ENCODE results near the gene ESPN.

Gene ESPN

DNA sequence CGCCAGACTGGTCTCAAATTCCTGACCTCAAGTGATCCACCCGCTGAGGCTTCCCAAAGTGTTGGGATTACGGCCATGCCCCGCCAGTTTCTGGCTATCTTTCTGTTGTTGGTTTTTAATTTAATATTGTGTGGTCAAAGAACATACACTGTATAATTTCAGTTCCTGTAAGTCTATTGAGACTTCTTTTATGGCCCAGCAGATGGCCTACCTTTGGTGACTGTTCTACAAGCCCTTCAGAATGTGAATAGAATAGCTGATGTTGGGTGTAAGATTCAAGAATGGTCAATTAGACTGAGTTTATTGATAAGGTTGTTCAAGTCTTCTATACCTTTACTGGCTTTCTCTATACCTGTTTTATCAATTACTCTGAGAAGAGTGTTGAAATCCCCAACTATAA is 15.5 kb upstream of the ESPN start:
- Histone ChIP-seq H3K79me2 (no peaks in the 10 kb centered on the region), H3K9me3 (ENCODE audit: control insufficient read depth, low read length) (no peaks in the 10 kb centered on the region), H3K9ac (no peak overlapping the region), H3K27ac (no peak overlapping the region), H3K4me3 (ENCODE audit: low read depth, low read length) (no peak overlapping the region), H3K4me2 (ENCODE audit: low read length) (no peak overlapping the region), H3K4me1 (no peaks in the 10 kb centered on the region), H3K36me3 (ENCODE audit: control insufficient read depth, insufficient read depth, low read length) (no peaks in the 10 kb centered on the region), H2AFZ (no peak overlapping the region), H3K27me3 (ENCODE audit: control insufficient read depth, insufficient read depth, low read length) (no peaks in the 10 kb centered on the region)
- TF ChIP-seq CTCF (IDR thresholded peaks at IDR 0.05) = no peak

GRCh38 chr1:6409733-6410132 is 14.8 kb upstream of the ESPN start:
- no peaks in the 10 kb centered on the region for H3K79me2 ChIP-seq
- H3K4me1 ChIP-seq = no peaks in the 10 kb centered on the region
- H3K27me3 ChIP-seq (ENCODE audit: control insufficient read depth, insufficient read depth, low read length) = no peaks in the 10 kb centered on the region
- no peak overlapping the region for H3K9ac ChIP-seq
- no peaks in the 10 kb centered on the region for H3K9me3 ChIP-seq (ENCODE audit: control insufficient read depth, low read length)
- no peak overlapping the region for H2AFZ ChIP-seq
- no peaks in the 10 kb centered on the region for H3K36me3 ChIP-seq (ENCODE audit: control insufficient read depth, insufficient read depth, low read length)
- H3K4me3 ChIP-seq (ENCODE audit: low read depth, low read length) = no peak overlapping the region
- no peak overlapping the region for H3K4me2 ChIP-seq (ENCODE audit: low read length)
- H3K27ac ChIP-seq = no peak overlapping the region
- TF ChIP-seq CTCF (IDR thresholded peaks at IDR 0.05) = no peak

DNA sequence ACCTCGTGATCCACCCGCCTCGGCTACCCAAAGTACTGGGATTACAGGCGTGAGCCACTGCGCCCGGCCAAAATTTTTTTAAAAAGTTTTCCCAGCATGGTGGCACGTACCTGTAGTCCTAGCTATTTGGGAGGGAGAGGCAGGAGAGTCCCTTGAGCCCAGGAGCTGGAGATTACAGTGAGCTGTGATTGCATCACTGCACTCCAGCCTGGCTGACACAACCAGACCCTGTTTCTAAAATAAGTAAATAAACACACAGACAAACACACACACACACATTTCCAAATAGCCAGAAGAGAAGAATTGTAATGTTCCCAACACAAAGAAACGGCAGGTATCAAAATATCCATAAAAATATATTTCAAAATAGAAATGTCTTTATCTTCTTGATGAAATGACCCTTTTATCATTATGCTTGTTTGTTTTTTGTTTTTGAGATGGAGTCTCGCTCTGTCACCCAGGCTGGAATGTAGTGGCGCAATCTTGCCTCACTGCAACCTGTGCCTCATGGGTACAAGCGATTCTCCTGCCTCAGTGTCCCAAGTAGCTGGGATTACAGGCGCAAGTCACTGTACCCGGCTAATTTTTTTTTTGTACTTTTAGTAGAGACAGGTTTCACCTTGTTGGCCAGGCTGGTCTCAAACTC is 14.2 kb upstream of the ESPN start:
- TF ChIP-seq CTCF (IDR thresholded peaks at IDR 0.05) = no peak
- no peaks in the 10 kb centered on the region for H3K36me3 ChIP-seq (ENCODE audit: control insufficient read depth, insufficient read depth, low read length)
- no peaks in the 10 kb centered on the region for H3K79me2 ChIP-seq
- H2AFZ ChIP-seq = no peak overlapping the region
- no peak overlapping the region for H3K27ac ChIP-seq
- H3K4me2 ChIP-seq (ENCODE audit: low read length) = no peak overlapping the region
- H3K4me3 ChIP-seq (ENCODE audit: low read depth, low read length) = no peak overlapping the region
- H3K4me1 ChIP-seq = no peaks in the 10 kb centered on the region
- H3K9ac ChIP-seq = no peak overlapping the region
- no peaks in the 10 kb centered on the region for H3K27me3 ChIP-seq (ENCODE audit: control insufficient read depth, insufficient read depth, low read length)
- H3K9me3 ChIP-seq (ENCODE audit: control insufficient read depth, low read length) = no peaks in the 10 kb centered on the region

- Histone ChIP-seq H3K4me2 (ENCODE audit: low read length) (no peak overlapping the region), H2AFZ (no peak overlapping the region), H3K9ac (no peak overlapping the region), H3K4me1 (no peaks in the 10 kb centered on the region), H3K79me2 (no peaks in the 10 kb centered on the region), H3K36me3 (ENCODE audit: control insufficient read depth, insufficient read depth, low read length) (no peaks in the 10 kb centered on the region), H3K27me3 (ENCODE audit: control insufficient read depth, insufficient read depth, low read length) (no peaks in the 10 kb centered on the region), H3K4me3 (ENCODE audit: low read depth, low read length) (no peak overlapping the region), H3K9me3 (ENCODE audit: control insufficient read depth, low read length) (no peaks in the 10 kb centered on the region), H3K27ac (no peak overlapping the region)
- no peak for TF ChIP-seq CTCF (IDR thresholded peaks at IDR 0.05)
These were observed 11.7 kb upstream of the ESPN start for GRCh38 chr1:6412896-6413295.

DNA sequence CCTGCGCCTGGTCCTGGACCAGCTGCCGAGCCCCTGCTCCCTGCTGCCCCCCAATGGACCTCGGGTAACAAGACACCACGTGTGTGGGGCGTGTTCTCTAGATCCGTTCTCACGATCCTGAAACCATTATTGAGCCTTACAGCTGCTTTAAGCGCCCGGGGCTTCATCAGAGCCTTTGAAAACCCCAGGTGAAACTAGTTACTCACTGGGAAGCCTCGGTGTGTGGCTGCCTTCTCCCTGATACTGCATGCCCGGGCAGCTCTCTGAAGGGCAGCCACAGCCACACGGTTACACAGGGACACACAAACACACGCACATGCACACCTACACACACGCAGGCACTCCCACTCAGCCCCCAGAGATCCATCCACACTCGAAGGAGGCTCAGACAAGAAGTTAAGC is 10.1 kb upstream of the ESPN start:
- no peaks in the 10 kb centered on the region for H3K36me3 ChIP-seq (ENCODE audit: control insufficient read depth, insufficient read depth, low read length)
- H2AFZ ChIP-seq = no peak overlapping the region
- H3K79me2 ChIP-seq = no peaks in the 10 kb centered on the region
- no peaks in the 10 kb centered on the region for H3K4me1 ChIP-seq
- no peak overlapping the region for H3K4me3 ChIP-seq (ENCODE audit: low read depth, low read length)
- H3K9ac ChIP-seq = no peak overlapping the region
- no peaks in the 10 kb centered on the region for H3K27me3 ChIP-seq (ENCODE audit: control insufficient read depth, insufficient read depth, low read length)
- no peak overlapping the region for H3K4me2 ChIP-seq (ENCODE audit: low read length)
- H3K27ac ChIP-seq = no peak overlapping the region
- H3K9me3 ChIP-seq (ENCODE audit: control insufficient read depth, low read length) = no peaks in the 10 kb centered on the region
- no peak for TF ChIP-seq CTCF (IDR thresholded peaks at IDR 0.05)

All from parathyroid adenoma (tissue), 2 donors.